ENCODE data around the gene FITM1. TPM values are rescaled to one million over a fixed set of nuclear protein-coding genes. Genes with fewer than 3 reads are reported as not detected.

Gene FITM1
- total RNA-seq, 1 experiment from 2014 or later: 0.47 TPM

- Mint-ChIP-seq H3K4me1 (ENCODE audit: insufficient read depth, unreplicated experiment) (peaks cover 3% of the 10 kb centered on the region), H3K27me3 (ENCODE audit: insufficient read depth, unreplicated experiment) (no peaks in the 10 kb centered on the region), H3K36me3 (ENCODE audit: insufficient read depth, unreplicated experiment) (peaks cover 42% of the 10 kb centered on the region), H3K9me3 (ENCODE audit: unreplicated experiment) (no peaks in the 10 kb centered on the region), H3K4me3 (ENCODE audit: unreplicated experiment) (no peak overlapping the region), H3K27ac (ENCODE audit: low read depth, unreplicated experiment) (no peak overlapping the region)
- BruUV-seq (replicated peaks): no TSS peak
- TF ChIP-seq, protein P1, sequence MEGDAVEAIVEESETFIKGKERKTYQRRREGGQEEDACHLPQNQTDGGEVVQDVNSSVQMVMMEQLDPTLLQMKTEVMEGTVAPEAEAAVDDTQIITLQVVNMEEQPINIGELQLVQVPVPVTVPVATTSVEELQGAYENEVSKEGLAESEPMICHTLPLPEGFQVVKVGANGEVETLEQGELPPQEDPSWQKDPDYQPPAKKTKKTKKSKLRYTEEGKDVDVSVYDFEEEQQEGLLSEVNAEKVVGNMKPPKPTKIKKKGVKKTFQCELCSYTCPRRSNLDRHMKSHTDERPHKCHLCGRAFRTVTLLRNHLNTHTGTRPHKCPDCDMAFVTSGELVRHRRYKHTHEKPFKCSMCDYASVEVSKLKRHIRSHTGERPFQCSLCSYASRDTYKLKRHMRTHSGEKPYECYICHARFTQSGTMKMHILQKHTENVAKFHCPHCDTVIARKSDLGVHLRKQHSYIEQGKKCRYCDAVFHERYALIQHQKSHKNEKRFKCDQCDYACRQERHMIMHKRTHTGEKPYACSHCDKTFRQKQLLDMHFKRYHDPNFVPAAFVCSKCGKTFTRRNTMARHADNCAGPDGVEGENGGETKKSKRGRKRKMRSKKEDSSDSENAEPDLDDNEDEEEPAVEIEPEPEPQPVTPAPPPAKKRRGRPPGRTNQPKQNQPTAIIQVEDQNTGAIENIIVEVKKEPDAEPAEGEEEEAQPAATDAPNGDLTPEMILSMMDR (IDR thresholded peaks at IDR 0.05; ENCODE audit: unreplicated experiment): no peak
- POLR2A ChIA-PET: interaction anchor here (0.7 to 0.9 kb wide), 2 partner anchors 8 to 14 kb away, joined by 3 to 4 read pairs; partner anchors contain the start of genes DCAF11 and NRL
- DNase-seq (ENCODE audit: unreplicated experiment): no peak
- intact Hi-C loops (cut with micrococcal nuclease): no loop called here
- CTCF ChIA-PET: interaction anchor here (0.6 to 10.7 kb wide), 5 partner anchors 7 to 497 kb away, joined by 3 to 272 read pairs (median 5); partner anchors contain the start of gene PCK2
Measured at GRCh38 chr14:24100197-24100981, 30.1 kb upstream of the FITM1 start.

GRCh38 chr14:24100982-24101494, 29.4 kb upstream of the FITM1 start:
- Mint-ChIP-seq H3K9me3 (ENCODE audit: unreplicated experiment) (no peaks in the 10 kb centered on the region), H3K27me3 (ENCODE audit: insufficient read depth, unreplicated experiment) (no peaks in the 10 kb centered on the region), H3K4me3 (ENCODE audit: unreplicated experiment) (no peak overlapping the region), H3K4me1 (ENCODE audit: insufficient read depth, unreplicated experiment) (no peaks in the 10 kb centered on the region), H3K27ac (ENCODE audit: low read depth, unreplicated experiment) (no peak overlapping the region), H3K36me3 (ENCODE audit: insufficient read depth, unreplicated experiment) (peaks cover 42% of the 10 kb centered on the region)
- ChIA-PET CTCF (interaction anchor here (0.6 to 10.7 kb wide), 3 partner anchors 8 to 65 kb away, joined by 3 to 272 read pairs (median 5); partner anchors contain the start of gene PCK2), POLR2A (interaction anchor here (0.9 kb wide), 1 partner anchor 13 kb away, joined by 4 read pairs; the partner anchor contains the start of genes DCAF11 and NRL)
- intact Hi-C loops (cut with micrococcal nuclease): no loop called here
- BruUV-seq (replicated peaks): no TSS peak
- TF ChIP-seq, protein P1 (IDR thresholded peaks at IDR 0.05; ENCODE audit: unreplicated experiment): no peak
- DNase-seq (ENCODE audit: unreplicated experiment): no peak

GRCh38 chr14:24102357-24103048, 28.0 kb upstream of the FITM1 start:
- intact Hi-C loops (cut with micrococcal nuclease): no loop called here
- Mint-ChIP-seq H3K9me3 (ENCODE audit: unreplicated experiment) (no peaks in the 10 kb centered on the region), H3K4me1 (ENCODE audit: insufficient read depth, unreplicated experiment) (peaks cover 3% of the 10 kb centered on the region), H3K36me3 (ENCODE audit: insufficient read depth, unreplicated experiment) (peaks cover 36% of the 10 kb centered on the region), H3K27me3 (ENCODE audit: insufficient read depth, unreplicated experiment) (no peaks in the 10 kb centered on the region), H3K4me3 (ENCODE audit: unreplicated experiment) (no peak overlapping the region), H3K27ac (ENCODE audit: low read depth, unreplicated experiment) (no peak overlapping the region)
- BruUV-seq (replicated peaks): no TSS peak
- DNase-seq (ENCODE audit: unreplicated experiment): no peak
- TF ChIP-seq, protein P1 (IDR thresholded peaks at IDR 0.05; ENCODE audit: unreplicated experiment): no peak
- POLR2A ChIA-PET: interaction anchor here (0.5 to 1.1 kb wide), 4 partner anchors 9 to 78 kb away, joined by 3 to 4 read pairs (median 3); partner anchors contain the start of genes DCAF11 and NRL
- CTCF ChIA-PET: interaction anchor here (0.5 to 10.7 kb wide), 9 partner anchors 10 to 1070 kb away, joined by 3 to 272 read pairs (median 4); partner anchors contain the start of genes DCAF11, EMC9, IRF9 and NRL

All from MCF 10A (cell line).